WTC11 (cell line): ENCODE results near the gene CYP24A1.

ENCODE experiments used
- CBFB ChIP-seq: sonication (generic); formaldehyde crosslinking; IDR thresholded peaks from 2 replicates; pipeline ENCODE4 v1.8.1; 2022; ENCODE audit warnings: mild to moderate bottlenecking, low read depth, missing genetic modification reagents
- CREB1 ChIP-seq: sonication (generic); formaldehyde crosslinking; IDR thresholded peaks from 2 replicates; pipeline ENCODE4 v1.8.0; 2023; ENCODE audit warnings: mild to moderate bottlenecking, missing genetic modification reagents
- CTCF ChIP-seq: fragments of 200-600 bp; IDR thresholded peaks from 2 replicates; pipeline ENCODE4 v1.8.0; 2022; ENCODE audit warnings: antibody characterized with exemption
- ETV6 ChIP-seq: sonication (generic); formaldehyde crosslinking; IDR thresholded peaks from 2 replicates; pipeline ENCODE4 v1.8.1; 2022; ENCODE audit warnings: mild to moderate bottlenecking, missing genetic modification reagents
- GTF2I ChIP-seq: fragments of 250-450 bp; sonication (Bioruptor Pico); conservative IDR thresholded peaks from 2 replicates; pipeline ENCODE4 v1.4.0; 2021; ENCODE audit warnings: mild to moderate bottlenecking
- NFYB ChIP-seq: sonication (generic); formaldehyde crosslinking; conservative IDR thresholded peaks from 2 replicates; pipeline ENCODE4 v1.8.0; 2022; ENCODE audit warnings: low read depth, missing genetic modification reagents
- NR3C1 ChIP-seq: sonication (generic); formaldehyde crosslinking; conservative IDR thresholded peaks from 2 replicates; pipeline ENCODE4 v1.8.1; 2023; ENCODE audit warnings: low read depth, mild to moderate bottlenecking, missing genetic modification reagents
- OVOL2 ChIP-seq: fragments of 250-450 bp; sonication (Bioruptor Pico); IDR thresholded peaks from 2 replicates; pipeline ENCODE4 v1.9.0; 2021; ENCODE audit warnings: mild to moderate bottlenecking, borderline replicate concordance
- SP1 ChIP-seq: sonication (generic); formaldehyde crosslinking; conservative IDR thresholded peaks from 2 replicates; pipeline ENCODE4 v1.8.1; 2022; ENCODE audit warnings: missing genetic modification reagents
- TP53 ChIP-seq: sonication (generic); formaldehyde crosslinking; IDR thresholded peaks from 2 replicates; pipeline ENCODE4 v1.8.1; 2023; ENCODE audit warnings: mild to moderate bottlenecking, missing genetic modification reagents
- TF ChIP-seq, protein P1 (sequence below): sonication (generic); formaldehyde crosslinking; IDR thresholded peaks from 2 replicates; pipeline ENCODE4 v1.8.1; 2023; ENCODE audit warnings: mild to moderate bottlenecking, moderate library complexity, missing genetic modification reagents
- TF ChIP-seq, protein P2 (sequence below): sonication (generic); formaldehyde crosslinking; IDR thresholded peaks from 2 replicates; pipeline ENCODE4 v1.8.1; 2022; ENCODE audit warnings: missing genetic modification reagents, borderline replicate concordance

DNA sequence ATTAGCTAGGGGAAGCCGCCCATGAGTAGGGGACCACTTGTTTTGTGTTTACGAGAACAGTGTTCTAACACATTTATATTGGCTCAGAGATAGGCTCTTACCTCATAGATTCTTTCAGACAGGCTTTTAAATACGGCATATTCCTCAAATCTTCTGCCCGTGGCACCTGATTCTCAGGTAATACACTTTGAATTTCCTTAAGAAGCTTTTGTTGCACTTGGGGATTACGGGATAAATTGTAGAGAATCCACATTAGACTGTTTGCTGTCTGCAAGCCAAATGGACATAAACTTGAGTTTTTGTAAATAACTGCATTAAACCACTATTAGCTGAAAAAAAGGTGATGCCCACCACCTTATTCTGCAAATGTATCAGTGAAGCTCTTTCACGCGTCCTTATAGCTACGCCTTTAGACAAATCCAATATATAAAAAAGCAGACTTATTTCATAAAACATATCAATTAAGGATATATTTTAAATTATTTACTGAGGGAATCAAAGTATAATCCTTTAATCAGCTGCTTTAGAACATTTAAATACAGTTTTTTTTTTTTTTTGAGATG lies 14.8 kb downstream of the CYP24A1 start:
- TF ChIP-seq SP1 (no peak), GTF2I (CRISPR knock-in tag) (no peak), NR3C1 (CRISPR knock-in tag) (no peak), ETV6 (CRISPR knock-in tag) (no peak), OVOL2 (CRISPR knock-in tag) (no peak), TP53 (CRISPR knock-in tag) (no peak), CTCF (no peak), CREB1 (no peak), CBFB (CRISPR knock-in tag) (no peak), NFYB (CRISPR knock-in tag) (no peak)
- TF ChIP-seq, protein P1, sequence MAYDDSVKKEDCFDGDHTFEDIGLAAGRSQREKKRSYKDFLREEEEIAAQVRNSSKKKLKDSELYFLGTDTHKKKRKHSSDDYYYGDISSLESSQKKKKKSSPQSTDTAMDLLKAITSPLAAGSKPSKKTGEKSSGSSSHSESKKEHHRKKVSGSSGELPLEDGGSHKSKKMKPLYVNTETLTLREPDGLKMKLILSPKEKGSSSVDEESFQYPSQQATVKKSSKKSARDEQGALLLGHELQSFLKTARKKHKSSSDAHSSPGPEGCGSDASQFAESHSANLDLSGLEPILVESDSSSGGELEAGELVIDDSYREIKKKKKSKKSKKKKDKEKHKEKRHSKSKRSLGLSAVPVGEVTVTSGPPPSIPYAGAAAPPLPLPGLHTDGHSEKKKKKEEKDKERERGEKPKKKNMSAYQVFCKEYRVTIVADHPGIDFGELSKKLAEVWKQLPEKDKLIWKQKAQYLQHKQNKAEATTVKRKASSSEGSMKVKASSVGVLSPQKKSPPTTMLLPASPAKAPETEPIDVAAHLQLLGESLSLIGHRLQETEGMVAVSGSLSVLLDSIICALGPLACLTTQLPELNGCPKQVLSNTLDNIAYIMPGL (CRISPR knock-in tag) = no peak
- TF ChIP-seq, protein P2, sequence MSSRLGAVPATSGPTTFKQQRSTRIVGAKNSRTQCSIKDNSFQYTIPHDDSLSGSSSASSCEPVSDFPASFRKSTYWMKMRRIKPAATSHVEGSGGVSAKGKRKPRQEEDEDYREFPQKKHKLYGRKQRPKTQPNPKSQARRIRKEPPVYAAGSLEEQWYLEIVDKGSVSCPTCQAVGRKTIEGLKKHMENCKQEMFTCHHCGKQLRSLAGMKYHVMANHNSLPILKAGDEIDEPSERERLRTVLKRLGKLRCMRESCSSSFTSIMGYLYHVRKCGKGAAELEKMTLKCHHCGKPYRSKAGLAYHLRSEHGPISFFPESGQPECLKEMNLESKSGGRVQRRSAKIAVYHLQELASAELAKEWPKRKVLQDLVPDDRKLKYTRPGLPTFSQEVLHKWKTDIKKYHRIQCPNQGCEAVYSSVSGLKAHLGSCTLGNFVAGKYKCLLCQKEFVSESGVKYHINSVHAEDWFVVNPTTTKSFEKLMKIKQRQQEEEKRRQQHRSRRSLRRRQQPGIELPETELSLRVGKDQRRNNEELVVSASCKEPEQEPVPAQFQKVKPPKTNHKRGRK (CRISPR knock-in tag) = no peak
